SU-DHL-6 (cell line): ENCODE data around the gene APC2.

Source experiments
- H2AFZ ChIP-seq: fragments of 200-600 bp; sonication (generic); 2 replicates; pipeline ENCODE4 v1.6.1; 2014; ENCODE audit warnings: low read depth, mild to moderate bottlenecking, moderate library complexity, mixed read lengths, antibody characterized with exemption, low read length; ENCODE audit not compliant: severe bottlenecking
- H3F3A ChIP-seq: fragments of 200-600 bp; shearing (Covaris generic); 2 replicates; pipeline ENCODE4 v1.6.0; 2016; ENCODE audit warnings: antibody characterized with exemption, mild to moderate bottlenecking; ENCODE audit not compliant: insufficient read depth
- H3K27ac ChIP-seq: fragments of 200-600 bp; sonication (generic); 2 replicates; pipeline ENCODE4 v1.5.1; 2016; ENCODE audit warnings: low read depth, mild to moderate bottlenecking, low read length, moderate library complexity, mixed read lengths
- H3K27me3 ChIP-seq: fragments of 200-600 bp; sonication (generic), shearing (Covaris generic); 2 replicates; pipeline ENCODE4 v1.6.0; 2014; ENCODE audit warnings: mild to moderate bottlenecking, low read length
- H3K36me3 ChIP-seq: fragments of 200-600 bp; sonication (generic); 2 replicates; pipeline ENCODE4 v1.6.1; 2014; ENCODE audit warnings: mild to moderate bottlenecking, low read length, mixed read lengths
- H3K4me2 ChIP-seq: fragments of 300-600, 200-600 bp; shearing (Covaris generic), sonication (generic); 2 replicates; pipeline ENCODE4 v1.6.0; 2014; ENCODE audit warnings: low read length, low read depth, mild to moderate bottlenecking; ENCODE audit not compliant: poor library complexity, severe bottlenecking
- H3K4me3 ChIP-seq: fragments of 200-600 bp; sonication (generic); 2 replicates; pipeline ENCODE4 v1.5.1; 2014; ENCODE audit warnings: antibody characterized with exemption, low read length, mild to moderate bottlenecking, mixed read lengths; ENCODE audit not compliant: insufficient read depth, poor library complexity, severe bottlenecking
- H3K79me2 ChIP-seq: fragments of 200-600 bp; sonication (generic); 2 replicates; pipeline ENCODE4 v1.6.1; 2014; ENCODE audit warnings: mild to moderate bottlenecking, low read length, moderate library complexity; ENCODE audit not compliant: insufficient read depth
- H3K9ac ChIP-seq: fragments of 200-600 bp; sonication (generic); 2 replicates; pipeline ENCODE4 v1.7.0; 2014; ENCODE audit warnings: mild to moderate bottlenecking, low read length
- H3K9me2 ChIP-seq: fragments of 200-600 bp; sonication (generic); replicated peaks from 2 replicates; pipeline ENCODE4 v1.6.1; 2014; ENCODE audit warnings: low read length; ENCODE audit not compliant: insufficient read depth
- H3K9me3 ChIP-seq: fragments of 200-600 bp; sonication (generic); 2 replicates; pipeline ENCODE4 v1.6.1; 2014; ENCODE audit warnings: low read length, mixed read lengths; ENCODE audit not compliant: insufficient read depth
- H4K20me1 ChIP-seq: fragments of 200-600 bp; sonication (generic); 2 replicates; pipeline ENCODE4 v1.6.1; 2014; ENCODE audit warnings: low read depth, mild to moderate bottlenecking, antibody characterized with exemption, low read length, moderate library complexity, mixed read lengths
- CTCF ChIP-seq: fragments of 200-600 bp; sonication (generic); IDR thresholded peaks from one replicate; pipeline ENCODE4 v1.5.1; 2017; ENCODE audit warnings: antibody characterized with exemption, mild to moderate bottlenecking, low read length, moderate library complexity; ENCODE audit not compliant: insufficient read depth, poor library complexity, severe bottlenecking
- EZH2phosphoT487 ChIP-seq: fragments of 200-600 bp; sonication (generic), shearing (Covaris generic); conservative IDR thresholded peaks from 2 replicates; pipeline ENCODE4 v1.6.1; 2018; ENCODE audit warnings: mild to moderate bottlenecking, antibody characterized with exemption, low read length, moderate library complexity, mixed read lengths

Gene APC2

GRCh38 chr19:1495051-1495798, 45.3 kb downstream of the APC2 start:
- Histone ChIP-seq H3K79me2 (no peaks in the 10 kb centered on the region), H3F3A (no peaks in the 10 kb centered on the region), H3K27me3 (no peaks in the 10 kb centered on the region), H3K36me3 (no peaks in the 10 kb centered on the region), H4K20me1 (no peaks in the 10 kb centered on the region), H3K9me2 (no peaks in the 10 kb centered on the region), H3K27ac (no peak overlapping the region), H2AFZ (no peak overlapping the region), H3K4me3 (no peak overlapping the region), H3K9me3 (no peaks in the 10 kb centered on the region), H3K4me2 (no peak overlapping the region), H3K9ac (no peak overlapping the region)
- TF ChIP-seq EZH2phosphoT487 = no peak
- no peak for TF ChIP-seq CTCF

- Histone ChIP-seq H3K9me2 (no peaks in the 10 kb centered on the region), H4K20me1 (no peaks in the 10 kb centered on the region), H2AFZ (no peak overlapping the region), H3F3A (no peaks in the 10 kb centered on the region), H3K36me3 (no peaks in the 10 kb centered on the region), H3K27ac (no peak overlapping the region), H3K4me2 (no peak overlapping the region), H3K4me3 (no peak overlapping the region), H3K9ac (no peak overlapping the region), H3K9me3 (no peaks in the 10 kb centered on the region), H3K79me2 (no peaks in the 10 kb centered on the region), H3K27me3 (no peaks in the 10 kb centered on the region)
- TF ChIP-seq CTCF (no peak), EZH2phosphoT487 (no peak)
These were observed 46.1 kb downstream of the APC2 start for GRCh38 chr19:1495799-1496713.

- Histone ChIP-seq H3K79me2 (no peaks in the 10 kb centered on the region), H4K20me1 (no peaks in the 10 kb centered on the region), H3K9me2 (no peaks in the 10 kb centered on the region), H3K4me3 (no peak overlapping the region), H3F3A (no peaks in the 10 kb centered on the region), H3K27ac (no peak overlapping the region), H3K27me3 (no peaks in the 10 kb centered on the region), H3K4me2 (no peak overlapping the region), H2AFZ (no peak overlapping the region), H3K36me3 (no peaks in the 10 kb centered on the region), H3K9ac (no peak overlapping the region), H3K9me3 (no peaks in the 10 kb centered on the region)
- TF ChIP-seq EZH2phosphoT487 = no peak
- TF ChIP-seq CTCF = no peak
These were observed 47.0 kb downstream of the APC2 start for GRCh38 chr19:1496714-1497577.
